RPMI8226 (cell line): ENCODE measurements around the gene MYH11.
A peak's percentile ranks its signal among the peaks of the same experiment; 100 is the strongest.

Experiments
- DNase-seq: peaks from one replicate; pipeline ENCODE4 v3.0.0-alpha.2; 2015

The MYH11 gene

DNA sequence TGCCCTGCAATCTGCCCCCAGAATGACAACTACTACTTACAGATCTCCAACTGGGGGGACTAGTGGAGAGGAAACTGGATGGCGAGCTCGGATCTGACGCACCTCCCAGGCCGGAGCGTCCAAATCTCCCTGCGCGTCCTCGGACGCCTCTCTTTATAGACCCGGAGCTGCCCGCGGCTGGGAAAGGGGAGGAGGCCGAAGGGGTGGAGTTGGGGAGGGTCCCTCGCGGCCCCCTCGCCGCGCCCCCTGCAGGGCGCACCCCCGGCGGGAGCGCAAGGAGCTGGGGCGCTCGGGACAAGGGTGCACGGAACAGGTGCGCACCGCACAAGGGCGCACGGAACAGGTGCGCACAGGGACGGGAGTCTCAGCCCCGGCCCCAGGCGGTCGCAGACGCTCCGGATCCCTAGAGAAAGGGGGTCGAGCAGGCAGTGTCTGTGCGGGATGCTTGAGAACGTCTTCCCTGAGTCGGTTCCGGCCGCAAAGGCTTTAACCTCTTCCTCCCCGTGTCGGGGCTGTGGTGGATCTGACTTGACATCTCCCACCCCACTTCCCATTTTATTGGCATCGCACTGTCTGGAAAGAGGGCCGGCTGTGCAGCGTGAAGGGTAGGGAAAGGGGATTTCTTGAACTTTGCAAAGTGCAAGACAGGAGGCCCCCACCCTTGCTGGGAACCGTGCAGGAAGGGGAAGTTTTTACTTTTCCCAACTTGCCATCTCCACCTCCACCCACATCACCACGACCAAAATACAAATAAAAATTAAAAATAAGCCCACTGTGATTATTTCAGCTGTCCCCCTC, at the start of gene MYH11:
Gene MYH11 (minus strand): TSS at position 128 of the 798 bp plus-strand sequence. CDS start 18,776 bp downstream, outside the sequence.
- DNase-seq: no peak

DNA sequence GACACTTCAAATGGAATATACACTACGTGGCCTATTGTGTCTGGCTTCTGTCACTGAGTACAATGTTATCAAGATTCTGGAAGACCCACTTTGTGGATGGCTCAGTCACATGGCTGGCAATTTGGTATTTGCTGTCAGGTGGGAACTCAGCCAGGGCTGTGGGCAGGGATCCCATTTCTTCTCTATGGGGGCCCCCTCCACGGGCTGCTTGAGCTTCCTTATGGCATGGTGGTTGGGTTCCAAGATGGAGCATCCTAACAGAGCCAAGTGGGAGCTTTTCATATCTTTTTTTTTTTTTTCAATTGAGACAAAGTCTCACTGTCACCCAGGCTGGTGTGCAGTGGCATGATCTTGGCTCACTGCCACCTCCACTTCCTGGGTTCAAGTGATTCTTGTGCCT, 49.6 kb upstream of the MYH11 start:
- DNase-seq: no peak

GRCh38 chr16:15903960-15904359, 47.1 kb upstream of the MYH11 start:
- no peak for DNase-seq

- DNase-seq: no peak
Observed at GRCh38 chr16:15900901-15901500, 44.2 kb upstream of the MYH11 start.

GRCh38 chr16:15900357-15900756, 43.5 kb upstream of the MYH11 start:
- no peak for DNase-seq

DNA sequence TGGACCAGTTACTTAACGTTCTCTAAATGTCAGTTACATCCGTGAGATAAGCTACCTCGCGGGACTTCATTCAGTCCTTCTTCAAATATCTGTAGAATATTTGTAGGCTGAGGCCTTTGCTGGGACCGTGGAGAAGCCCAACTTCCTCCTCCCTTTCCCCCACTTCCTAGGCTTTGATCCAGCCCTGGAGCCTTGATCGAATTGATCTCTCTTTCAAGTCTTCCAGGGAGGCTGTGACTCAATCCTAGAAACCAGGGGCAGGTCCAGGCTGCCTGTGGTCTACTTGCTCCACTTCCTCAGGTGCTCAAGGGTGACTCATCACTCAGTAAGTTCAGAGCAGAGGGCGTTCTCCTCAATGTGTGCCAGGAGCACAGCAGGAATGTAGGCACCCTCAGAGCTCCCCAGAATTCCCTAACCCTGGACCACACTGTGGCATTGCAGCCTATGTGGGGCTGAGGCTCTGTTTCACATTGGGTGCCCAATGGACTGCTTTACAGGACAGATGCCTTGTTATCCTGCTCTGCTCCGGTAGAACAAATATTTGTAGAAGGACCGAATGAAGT, 42.8 kb upstream of the MYH11 start:
- DNase-seq: peak; percentile 53

DNA sequence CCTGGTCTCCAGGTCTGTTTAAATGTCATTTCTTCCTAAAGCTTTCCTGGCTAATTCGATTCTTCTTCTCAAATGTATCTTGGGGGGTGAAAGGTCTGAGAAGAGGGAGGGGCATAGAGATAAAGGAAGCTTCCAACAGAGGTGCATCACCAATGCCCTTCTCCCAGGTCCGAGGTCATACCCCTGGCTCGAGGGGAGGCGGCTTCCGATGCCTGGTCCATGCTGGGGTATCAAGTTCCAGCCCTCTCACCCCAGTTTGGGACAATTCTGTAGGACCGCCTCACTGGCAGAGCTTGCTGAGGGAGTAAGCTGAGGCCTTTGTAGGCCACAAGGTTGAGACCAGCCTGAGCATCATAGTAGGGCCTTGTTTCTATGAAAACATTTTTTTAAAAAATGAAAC, 41.8 kb upstream of the MYH11 start:
- no peak for DNase-seq

- peak; percentile 75 for DNase-seq
Observed at GRCh38 chr16:15897834-15898254, 41.0 kb upstream of the MYH11 start.

- DNase-seq: peak; percentile 26
Observed at GRCh38 chr16:15897121-15897780, 40.4 kb upstream of the MYH11 start.

DNA sequence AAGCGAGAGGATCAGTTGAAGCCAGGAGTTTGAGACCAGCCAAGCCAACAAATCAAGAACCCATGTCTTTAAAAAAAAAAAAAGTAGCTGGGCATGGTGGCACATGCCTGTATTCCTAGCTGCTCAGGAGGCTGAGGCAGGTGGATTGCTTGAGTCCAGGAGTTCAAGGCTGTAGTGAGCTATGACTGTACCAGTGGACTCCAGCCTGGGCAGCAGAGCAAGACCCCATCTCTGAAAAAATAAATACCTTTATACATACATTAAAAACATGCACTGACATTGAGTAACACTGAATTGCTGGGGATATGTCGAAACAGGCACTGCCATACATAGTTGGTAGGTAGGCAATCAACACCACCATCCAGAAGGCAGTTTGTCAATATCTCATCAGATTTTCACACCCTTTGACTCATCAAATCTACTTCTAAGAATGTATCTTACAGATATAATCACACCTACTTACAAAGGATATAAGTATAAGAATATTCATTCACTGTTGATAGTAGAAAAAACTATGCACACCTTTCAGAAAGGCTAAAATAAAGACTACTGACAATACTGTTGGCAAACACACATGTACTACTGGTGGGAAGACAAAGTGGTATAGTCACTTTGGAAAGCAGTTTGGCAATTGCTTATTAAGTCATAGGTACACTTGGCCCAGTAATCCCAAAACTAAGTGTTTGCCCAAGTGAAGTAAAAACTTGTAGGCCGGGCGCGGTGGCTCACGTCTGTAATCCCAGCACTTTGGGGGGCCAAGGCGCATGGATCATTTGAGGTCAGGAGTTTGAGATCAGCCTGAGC, 37.9 kb upstream of the MYH11 start:
- DNase-seq: no peak

DNA sequence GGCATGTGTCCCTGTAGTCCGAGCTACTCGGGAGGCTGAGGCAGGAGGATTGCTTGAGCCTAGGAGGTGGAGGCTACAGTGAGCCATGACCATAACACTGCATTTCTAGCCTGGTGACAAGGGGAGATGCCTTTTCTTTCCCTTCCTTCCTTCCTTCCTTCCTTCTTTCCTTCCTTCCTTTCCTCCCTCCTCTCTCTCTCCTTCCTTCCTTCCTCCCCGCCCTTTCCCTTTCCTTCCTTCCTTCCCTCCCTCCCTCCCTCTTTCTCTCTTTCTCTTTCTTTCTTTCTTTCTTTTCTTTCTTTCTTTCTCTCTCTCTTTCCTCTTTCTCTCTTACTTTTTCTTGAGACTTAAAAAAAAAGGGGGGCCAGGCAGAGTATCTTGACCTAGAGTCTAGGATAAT, 34.7 kb upstream of the MYH11 start:
- DNase-seq: no peak

GRCh38 chr16:15888072-15888976, 31.5 kb upstream of the MYH11 start, which contains the start of gene CEP20:
TSS of gene CEP20 (minus strand) at chr16:15888603. CDS start at chr16:15888585, 18 bp downstream.
- DNase-seq: peak; percentile 100

DNA sequence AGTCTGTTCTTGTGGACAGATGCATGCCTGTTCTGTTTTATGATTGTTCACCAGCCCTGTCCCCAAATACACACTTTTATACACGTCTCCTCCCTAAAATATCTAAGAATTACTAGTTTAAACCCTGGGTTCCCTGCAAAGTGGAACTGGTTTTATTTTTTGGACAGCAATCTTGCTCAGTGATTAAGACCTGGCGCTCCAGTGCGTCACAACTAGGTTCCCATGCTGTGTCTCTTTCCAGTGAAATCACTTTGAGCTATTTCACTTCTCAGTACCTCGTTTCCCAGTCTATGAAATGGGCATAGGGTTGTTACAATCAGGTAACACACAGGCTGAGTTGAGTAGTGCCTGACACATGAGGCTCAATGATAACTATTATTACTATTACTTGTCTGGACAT, 30.5 kb upstream of the MYH11 start:
- no peak for DNase-seq

- DNase-seq: no peak
Observed at GRCh38 chr16:15886078-15886477, 29.2 kb upstream of the MYH11 start.

DNA sequence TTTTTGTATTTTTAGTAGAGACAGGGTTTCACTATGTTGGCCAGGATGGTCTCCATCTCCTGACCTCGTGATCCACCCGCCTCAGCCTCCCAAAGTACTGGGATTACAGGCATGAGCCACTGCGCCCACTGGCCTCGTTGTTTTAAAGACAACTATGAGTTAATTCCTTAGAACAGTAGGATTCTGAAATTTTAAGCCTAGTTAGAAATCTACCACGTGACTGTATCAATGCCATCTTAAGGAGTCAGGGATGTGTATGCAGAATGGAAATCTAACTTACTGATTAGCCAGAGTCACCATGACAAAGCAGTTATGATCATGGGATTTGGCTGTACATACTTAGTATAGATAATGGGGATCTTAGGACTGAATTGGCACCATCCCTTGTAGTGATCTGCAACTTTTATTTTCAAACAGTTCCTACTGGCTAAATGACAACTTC, 28.8 kb upstream of the MYH11 start:
- DNase-seq: no peak

DNA sequence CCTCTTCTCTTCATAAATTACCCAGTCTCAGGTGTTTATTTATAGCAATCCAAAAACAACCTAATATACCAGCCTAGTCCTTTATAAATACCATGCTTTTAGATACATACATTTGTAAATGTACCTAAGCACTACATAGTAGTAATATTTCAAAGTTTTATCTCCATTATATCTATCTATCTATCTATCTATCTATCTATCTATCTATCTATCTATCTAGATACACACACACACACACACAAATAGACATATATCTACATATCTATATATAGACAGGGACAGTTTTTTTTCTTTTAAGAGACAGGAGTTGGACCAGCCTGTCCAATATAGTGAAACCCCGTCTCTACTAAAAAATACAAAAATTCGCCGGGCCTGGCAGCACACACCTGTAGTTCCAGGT, 25.7 kb upstream of the MYH11 start:
- DNase-seq: no peak

- no peak for DNase-seq
Observed at GRCh38 chr16:15881794-15882379, 25.1 kb upstream of the MYH11 start.

DNA sequence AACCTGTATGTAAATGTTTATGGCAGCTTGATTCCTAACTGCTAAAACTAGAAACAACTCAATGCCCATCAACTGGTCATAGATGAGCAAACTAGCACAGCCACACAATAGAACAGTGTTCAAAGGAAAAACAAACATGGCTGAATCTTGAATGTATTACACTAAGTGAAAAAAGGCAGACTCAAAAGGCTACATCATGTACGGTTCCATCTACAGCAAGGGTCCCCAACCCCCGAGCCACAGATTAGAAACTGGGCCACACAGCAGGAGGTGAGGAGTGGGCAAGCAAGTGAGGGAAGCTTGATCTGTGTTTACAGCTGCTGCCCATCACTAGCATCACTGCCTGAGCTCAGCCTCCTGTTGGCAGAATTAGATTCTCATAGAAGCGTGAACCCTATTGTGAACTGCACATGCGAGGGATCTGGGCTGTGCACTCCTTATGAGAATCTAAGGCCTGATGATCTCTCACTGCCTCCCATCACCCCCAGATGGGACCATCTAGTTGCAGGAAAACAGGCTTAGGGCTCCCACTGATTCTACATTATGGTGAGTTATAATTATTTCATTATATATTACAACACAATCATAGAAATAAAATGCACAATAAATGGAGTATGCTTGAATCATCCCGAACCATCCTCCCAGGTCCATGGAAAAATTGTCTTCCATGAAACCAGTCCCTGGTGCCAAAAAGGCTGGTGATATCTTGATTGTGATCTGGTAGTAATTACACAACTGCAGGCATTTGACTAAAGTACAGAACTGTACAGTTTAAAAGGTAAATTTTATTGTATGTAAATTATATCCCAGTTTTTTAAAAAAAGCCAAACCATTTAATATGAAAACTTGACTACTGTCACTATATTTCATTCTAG, 23.8 kb upstream of the MYH11 start:
- no peak for DNase-seq

DNA sequence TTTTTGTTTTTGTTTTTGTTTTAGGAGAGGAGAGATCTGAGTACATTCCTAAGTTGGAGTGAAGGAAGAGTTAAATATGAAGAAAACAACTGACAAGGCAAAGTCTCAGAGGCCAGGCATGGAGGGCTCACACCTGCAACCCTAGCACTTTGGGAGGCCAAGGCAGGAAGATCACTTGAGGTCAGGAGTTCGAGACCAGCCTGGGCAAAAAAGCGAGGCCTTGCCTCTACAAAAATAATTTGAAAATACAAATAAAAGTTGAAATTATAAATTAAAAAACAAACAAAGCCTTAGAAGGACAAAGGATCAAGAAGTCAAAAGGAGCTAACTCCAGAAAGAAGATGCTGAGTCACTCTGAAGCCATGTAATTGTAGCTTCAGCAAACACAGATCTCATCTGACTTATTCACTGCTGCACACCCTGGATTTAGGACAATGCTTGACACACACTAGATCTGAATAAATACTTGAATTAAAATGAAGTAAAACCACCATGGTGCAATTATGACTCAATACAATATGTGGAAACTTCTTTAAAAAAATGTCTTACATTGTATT, 22.5 kb upstream of the MYH11 start:
- DNase-seq: no peak

DNA sequence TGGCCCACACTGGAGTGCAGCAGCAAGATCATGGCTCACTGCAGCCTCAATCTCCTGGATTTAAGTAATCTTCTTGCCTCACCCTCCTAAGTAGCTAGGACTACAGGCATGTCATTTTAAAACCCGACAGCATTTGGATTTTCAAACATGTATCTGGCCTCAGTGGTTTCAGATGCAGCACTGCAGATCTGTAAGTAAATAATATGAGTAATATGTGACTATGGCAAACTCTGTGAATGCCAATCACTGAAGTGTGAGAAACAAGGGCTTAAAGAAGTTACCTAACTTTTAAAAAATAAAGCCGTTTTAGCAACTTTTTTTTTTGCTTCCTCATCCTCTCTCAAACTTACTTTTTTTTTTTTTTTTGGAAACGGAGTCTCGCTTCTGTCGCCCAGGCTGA, 19.7 kb upstream of the MYH11 start:
- no peak for DNase-seq
